ENCODE data around the gene SLCO2A1.

GRCh38 chr3:134074001-134074789 lies 44.5 kb upstream of the SLCO2A1 start:
- TF ChIP-seq CTCF (conservative IDR thresholded peaks at IDR 0.05; ENCODE audit: low read depth, low read length) (no peak), SMC3 (IDR thresholded peaks at IDR 0.05; ENCODE audit: low read depth, low read length) (no peak), CEBPB (IDR thresholded peaks at IDR 0.05; ENCODE audit: low read depth, low read length) (no peak), RFX5 (IDR thresholded peaks at IDR 0.05; ENCODE audit: low read depth, low read length) (no peak), MAFK (IDR thresholded peaks at IDR 0.05; ENCODE audit: low read depth, low read length) (no peak), ELK1 (IDR thresholded peaks at IDR 0.05; ENCODE audit: borderline replicate concordance, low read depth, low read length) (no peak), RAD21 (IDR thresholded peaks at IDR 0.05; ENCODE audit: low read length) (no peak)
